Measurements from ENCODE around the gene ZMYND8. TPM values are rescaled to one million over a fixed set of nuclear protein-coding genes. Genes with fewer than 3 reads are reported as not detected.
A peak's percentile ranks its signal among the peaks of the same experiment; 100 is the strongest.
"Not testable (repeated sequence)": the region's sequence is repeated elsewhere in the genome, so short reads cannot be mapped to it uniquely, and the experiment has no call there.

Gene ZMYND8
- total RNA-seq, 4 donors from 2014 or later = 51.3 to 106 (median 94.0) TPM

GRCh38 chr20:47392721-47393073 is 36.2 kb upstream of the ZMYND8 start:
- Histone ChIP-seq H3K36me3 (no peaks in the 10 kb centered on the region), H3K9me3 (no peaks in the 10 kb centered on the region), H3K4me3 (no peak overlapping the region), H3K27ac (peak overlapping the region in 1 of 4 donors; percentile 15), H3K27me3 (no peaks in the 10 kb centered on the region), H3K4me1 (no peaks in the 10 kb centered on the region)
- TF ChIP-seq POLR2A (IDR thresholded peaks at IDR 0.05) = no peak
- TF ChIP-seq, protein P1, sequence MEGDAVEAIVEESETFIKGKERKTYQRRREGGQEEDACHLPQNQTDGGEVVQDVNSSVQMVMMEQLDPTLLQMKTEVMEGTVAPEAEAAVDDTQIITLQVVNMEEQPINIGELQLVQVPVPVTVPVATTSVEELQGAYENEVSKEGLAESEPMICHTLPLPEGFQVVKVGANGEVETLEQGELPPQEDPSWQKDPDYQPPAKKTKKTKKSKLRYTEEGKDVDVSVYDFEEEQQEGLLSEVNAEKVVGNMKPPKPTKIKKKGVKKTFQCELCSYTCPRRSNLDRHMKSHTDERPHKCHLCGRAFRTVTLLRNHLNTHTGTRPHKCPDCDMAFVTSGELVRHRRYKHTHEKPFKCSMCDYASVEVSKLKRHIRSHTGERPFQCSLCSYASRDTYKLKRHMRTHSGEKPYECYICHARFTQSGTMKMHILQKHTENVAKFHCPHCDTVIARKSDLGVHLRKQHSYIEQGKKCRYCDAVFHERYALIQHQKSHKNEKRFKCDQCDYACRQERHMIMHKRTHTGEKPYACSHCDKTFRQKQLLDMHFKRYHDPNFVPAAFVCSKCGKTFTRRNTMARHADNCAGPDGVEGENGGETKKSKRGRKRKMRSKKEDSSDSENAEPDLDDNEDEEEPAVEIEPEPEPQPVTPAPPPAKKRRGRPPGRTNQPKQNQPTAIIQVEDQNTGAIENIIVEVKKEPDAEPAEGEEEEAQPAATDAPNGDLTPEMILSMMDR (IDR thresholded peaks at IDR 0.05) = no peak
- DNase-seq = no peak

GRCh38 chr20:47392015-47392720 is 35.7 kb upstream of the ZMYND8 start:
- peak overlapping the region in 1 of 4 donors; percentile 15 for H3K27ac ChIP-seq
- DNase-seq = no peak
- no peaks in the 10 kb centered on the region for H3K36me3 ChIP-seq

DNA sequence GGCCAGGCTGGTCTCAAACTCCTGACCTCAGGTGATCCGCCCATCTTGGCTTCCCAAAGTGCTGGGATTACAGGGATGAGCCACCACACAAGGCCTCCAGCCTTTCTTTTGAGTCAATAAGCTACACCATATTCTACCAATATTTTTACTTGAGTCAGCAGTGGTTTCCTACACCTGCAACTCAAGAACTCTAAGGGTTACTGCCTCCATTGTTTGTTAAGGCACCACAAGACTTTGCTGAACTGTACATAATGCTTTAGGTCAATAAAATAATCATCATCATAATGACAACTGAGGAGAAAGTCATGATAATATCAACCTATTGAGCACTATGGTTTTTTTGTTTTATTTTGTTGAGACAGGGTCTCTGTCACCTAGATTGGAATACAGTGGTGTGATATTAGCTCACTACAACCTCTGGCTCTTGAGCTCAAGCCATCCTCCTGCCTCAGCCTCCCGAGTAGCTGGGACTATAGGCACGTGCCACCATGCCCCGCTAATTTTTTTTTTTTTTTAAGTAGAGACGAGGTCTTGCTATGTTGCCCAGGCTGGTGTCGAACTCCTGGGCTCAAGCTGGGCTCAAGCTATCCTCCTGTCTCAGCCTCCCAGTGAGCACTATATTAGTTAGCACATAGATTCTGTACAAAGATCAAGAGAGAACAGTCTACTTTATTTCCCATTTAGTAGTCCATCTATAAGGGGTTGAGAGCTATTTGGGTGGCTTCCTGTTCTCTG is 34.9 kb upstream of the ZMYND8 start:
- no peaks in the 10 kb centered on the region for H3K27me3 ChIP-seq
- TF ChIP-seq POLR2A (IDR thresholded peaks at IDR 0.05) = no peak
- TF ChIP-seq, protein P1 (IDR thresholded peaks at IDR 0.05) = no peak
- H3K36me3 ChIP-seq = no peaks in the 10 kb centered on the region
- H3K4me1 ChIP-seq = no peaks in the 10 kb centered on the region
- H3K4me3 ChIP-seq = no peak overlapping the region
- no peaks in the 10 kb centered on the region for H3K9me3 ChIP-seq
- DNase-seq = no peak
- H3K27ac ChIP-seq = peak overlapping the region in 1 of 4 donors; percentile 15

More at GRCh38 chr20:47392015-47392720, 35.7 kb upstream of the ZMYND8 start:
- TF ChIP-seq, protein P1 (IDR thresholded peaks at IDR 0.05) = no peak
- TF ChIP-seq POLR2A (IDR thresholded peaks at IDR 0.05) = no peak
- Histone ChIP-seq H3K4me3 (no peak overlapping the region), H3K9me3 (no peaks in the 10 kb centered on the region), H3K27me3 (no peaks in the 10 kb centered on the region), H3K4me1 (no peaks in the 10 kb centered on the region)

- Histone ChIP-seq H3K36me3 (no peaks in the 10 kb centered on the region), H3K4me1 (no peaks in the 10 kb centered on the region), H3K4me3 (no peak overlapping the region), H3K27me3 (no peaks in the 10 kb centered on the region), H3K9me3 (no peaks in the 10 kb centered on the region), H3K27ac (no peak overlapping the region)
- no peak for DNase-seq
- TF ChIP-seq, protein P1 (IDR thresholded peaks at IDR 0.05) = no peak
- TF ChIP-seq POLR2A (IDR thresholded peaks at IDR 0.05) = no peak
Observed at GRCh38 chr20:47389867-47390347, 33.4 kb upstream of the ZMYND8 start.

GRCh38 chr20:47385968-47386367 is 29.5 kb upstream of the ZMYND8 start:
- H3K36me3 ChIP-seq, H3K4me3 ChIP-seq, H3K4me1 ChIP-seq, H3K9me3 ChIP-seq, H3K27me3 ChIP-seq, H3K27ac ChIP-seq, DNase-seq: not testable (repeated sequence)

DNA sequence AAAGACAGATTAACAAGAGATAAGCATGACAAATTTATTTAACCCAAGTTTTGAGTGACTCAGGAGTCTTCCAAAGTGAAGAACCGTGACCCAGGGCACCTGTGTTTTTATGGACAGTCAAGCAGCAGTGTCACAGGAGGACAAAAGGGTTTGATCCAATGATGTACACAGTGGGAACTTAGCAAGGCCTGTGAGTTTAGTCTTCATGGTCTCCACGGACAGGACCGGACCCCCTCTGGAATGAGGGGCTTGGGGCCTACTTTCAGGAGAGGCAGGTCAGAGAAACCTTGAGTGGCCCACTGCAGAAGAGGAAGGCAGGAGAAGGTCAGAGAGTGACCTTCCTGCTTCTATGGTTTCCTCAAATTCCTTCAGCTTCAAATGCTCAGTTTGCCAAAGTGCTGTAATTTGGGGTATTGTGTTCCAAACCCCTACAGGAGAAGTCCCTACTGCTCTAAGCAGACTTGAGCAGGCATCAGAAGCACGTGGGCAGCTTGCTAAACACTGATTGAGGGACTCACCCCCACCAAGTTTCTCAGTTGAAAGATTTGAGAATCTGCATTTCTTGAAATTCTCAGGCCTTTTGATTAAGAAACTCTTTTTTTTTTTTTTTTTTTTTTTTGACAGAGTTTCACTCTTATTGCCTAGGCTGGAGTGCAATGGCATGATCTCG is 26.4 kb upstream of the ZMYND8 start:
- H3K4me1 ChIP-seq = peaks cover 0 to 4% (median 0%) of the 10 kb centered on the region in 4 donors
- H3K4me3 ChIP-seq = no peak overlapping the region
- H3K9me3 ChIP-seq = no peaks in the 10 kb centered on the region
- H3K27me3 ChIP-seq = no peaks in the 10 kb centered on the region
- DNase-seq = no peak
- no peaks in the 10 kb centered on the region for H3K36me3 ChIP-seq
- TF ChIP-seq, protein P1 (IDR thresholded peaks at IDR 0.05) = no peak
- TF ChIP-seq POLR2A (IDR thresholded peaks at IDR 0.05) = no peak
- no peak overlapping the region for H3K27ac ChIP-seq

Measured in Peyer's patch (tissue), 4 donors.